ENCODE data around the gene PRAMEF25.
"Not testable (repeated sequence)": the region's sequence is repeated elsewhere in the genome, so short reads cannot be mapped to it uniquely, and the experiment has no call there.

Gene PRAMEF25

DNA sequence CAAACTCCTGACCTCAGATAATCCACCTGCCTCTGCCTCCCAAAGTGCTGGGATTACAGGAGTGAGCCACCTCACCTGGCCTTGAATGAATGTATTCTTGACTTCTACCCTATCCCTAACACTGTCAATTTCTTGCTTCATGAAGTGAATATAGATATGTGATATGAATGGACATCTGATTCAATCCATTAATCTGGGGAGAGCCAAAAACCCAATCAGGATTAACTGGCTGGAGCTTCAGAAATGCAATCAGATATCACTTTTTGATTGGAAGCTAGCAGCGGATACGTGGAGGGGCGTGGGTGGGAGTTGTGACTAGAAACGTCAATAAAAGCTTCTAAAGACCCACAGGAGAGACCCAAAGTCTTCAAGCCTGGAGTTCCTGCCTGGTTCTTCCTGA lies at the start of gene PRAMEF25:
Gene PRAMEF25 (plus strand): TSS at position 301 of the 400 bp plus-strand sequence. CDS start 2,920 bp downstream, outside the sequence.
- DNase-seq (ENCODE audit: low read depth in 2 of 2), result not testable (repeated sequence)

DNA sequence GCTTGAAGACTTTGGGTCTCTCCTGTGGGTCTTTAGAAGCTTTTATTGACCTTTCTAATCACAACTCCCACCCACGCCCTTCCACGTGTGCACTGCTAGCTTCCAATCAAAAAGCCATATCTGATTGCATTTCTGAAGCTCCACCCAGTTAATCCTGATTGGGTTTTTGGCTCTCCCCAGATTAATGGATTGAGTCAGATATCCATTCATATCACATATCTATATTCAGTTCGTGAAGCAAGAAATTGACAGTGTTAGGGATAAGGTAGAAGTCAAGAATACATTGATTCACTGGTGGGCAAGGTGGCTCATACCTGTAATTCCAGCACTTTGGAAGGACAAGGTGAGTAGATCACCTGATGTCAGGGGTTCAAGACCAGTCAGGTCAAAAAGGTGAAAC lies 14.1 kb upstream of the PRAMEF25 start, which contains the start of gene PRAMEF27:
Gene PRAMEF27 (minus strand): TSS at position 101 of the 400 bp plus-strand sequence. CDS start 2,916 bp downstream, outside the sequence.
- not testable (repeated sequence) for DNase-seq (ENCODE audit: low read depth in 2 of 2)

DNA sequence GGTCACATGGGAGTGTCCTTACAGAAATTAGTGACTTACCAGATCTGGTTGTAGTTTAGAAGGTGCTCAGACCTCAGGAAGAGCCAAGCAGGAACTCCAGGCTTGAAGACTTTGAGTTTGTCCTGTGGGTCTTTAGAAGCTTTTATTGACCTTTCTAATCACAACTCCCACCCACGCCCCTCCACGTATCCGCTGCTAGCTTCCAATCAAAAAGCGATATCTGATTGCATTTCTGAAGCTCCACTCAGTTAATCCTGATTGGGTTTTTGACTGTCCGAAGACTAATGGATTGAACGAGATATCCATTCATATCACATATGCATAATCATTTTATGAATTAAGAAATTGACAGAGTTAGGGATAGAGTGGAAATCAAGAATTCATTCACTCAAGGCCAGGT lies 46.2 kb downstream of the PRAMEF25 start, which contains the start of gene HNRNPCL2:
Gene HNRNPCL2 (minus strand): TSS at position 101 of the 400 bp plus-strand sequence. CDS start 454 bp downstream, outside the sequence.
- not testable (repeated sequence) for DNase-seq (ENCODE audit: low read depth in 2 of 2)

Measured in stimulated activated CD4-positive, alpha-beta T cell treated with anti-CD3 and anti-CD28 coated beads, Interleukin-12 subunit alpha, Interleukin-12 subunit beta, amount 100 ng/mL, for 24 hours (primary cell).